HUDEP-2 (cell line): ENCODE data around the gene ASIC2.

Source experiments
- DNase-seq, 76 experiments: peaks; one replicate each; lab custom pipeline; 2025; ENCODE audit not compliant: unreplicated experiment in 76 of 76; lab: John Stamatoyannopoulos, UW

ASIC2 gene

DNA sequence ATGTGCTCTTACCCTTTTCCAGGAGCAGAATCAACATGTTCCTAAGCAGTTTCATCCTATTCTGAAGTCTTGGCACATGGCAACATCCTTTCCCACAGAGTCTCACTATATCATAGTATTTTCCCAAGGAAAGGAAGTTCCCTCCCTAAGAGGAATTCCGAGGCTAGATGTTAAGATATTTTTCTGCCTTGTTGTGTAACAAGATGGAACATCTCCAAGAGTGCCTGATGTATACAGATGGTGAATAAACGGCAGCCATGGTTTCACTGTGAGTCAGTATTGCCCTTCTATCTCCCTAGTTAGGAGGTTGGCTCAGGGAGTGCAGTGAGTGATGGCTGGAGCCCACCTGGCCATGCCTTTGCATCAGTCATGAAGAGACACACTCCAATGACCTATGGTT is 253.2 kb downstream of the ASIC2 start:
- DNase-seq = no peak

DNA sequence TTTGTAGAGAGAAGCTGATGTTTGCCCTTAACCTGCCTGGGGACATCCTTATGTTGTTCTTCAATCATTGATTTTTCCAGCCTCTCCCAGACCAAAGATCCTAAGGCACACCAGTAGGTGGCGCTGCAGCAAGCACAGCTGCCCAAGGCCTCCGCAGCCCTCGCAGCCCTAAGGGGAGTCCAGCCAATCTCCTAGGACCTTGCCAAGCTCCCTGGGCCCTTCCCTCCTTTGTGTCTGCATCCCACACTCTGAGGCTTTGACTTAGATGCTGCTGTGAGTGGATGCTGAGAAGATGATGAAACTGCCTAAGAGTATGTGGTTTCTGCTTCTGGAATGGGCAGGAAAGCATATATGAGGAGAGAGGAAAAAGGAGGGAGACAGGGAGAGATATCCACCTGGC is 254.4 kb downstream of the ASIC2 start:
- DNase-seq = peak in 24 of 76 experiments; percentile 1 to 51 (median 12)

- no peak for DNase-seq
Measured at GRCh38 chr17:33033176-33033575, 259.9 kb downstream of the ASIC2 start.

DNA sequence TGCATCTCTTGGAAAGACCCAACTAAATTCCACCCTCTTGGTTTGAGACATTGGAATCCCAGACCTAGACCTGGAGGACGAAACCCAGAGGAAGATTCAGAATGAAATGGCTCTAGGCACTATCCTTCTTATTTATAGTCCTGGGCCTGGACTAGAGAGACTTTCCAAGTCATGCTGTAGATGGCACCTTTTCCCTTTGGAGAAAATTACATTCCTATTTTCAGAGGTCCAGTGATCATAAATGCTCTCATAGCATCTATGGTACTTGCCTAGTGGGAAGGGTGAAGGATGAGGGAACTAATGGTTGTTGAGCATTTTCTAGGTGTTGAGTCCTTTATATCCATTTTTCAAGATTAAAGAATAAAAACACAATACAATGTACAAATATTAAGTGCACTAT is 264.3 kb downstream of the ASIC2 start:
- no peak for DNase-seq

GRCh38 chr17:33028061-33028460 is 265.0 kb downstream of the ASIC2 start:
- no peak for DNase-seq

GRCh38 chr17:33024688-33025486 is 268.2 kb downstream of the ASIC2 start:
- DNase-seq = no peak

- DNase-seq = no peak
Measured at GRCh38 chr17:33023790-33024189, 269.3 kb downstream of the ASIC2 start.

DNA sequence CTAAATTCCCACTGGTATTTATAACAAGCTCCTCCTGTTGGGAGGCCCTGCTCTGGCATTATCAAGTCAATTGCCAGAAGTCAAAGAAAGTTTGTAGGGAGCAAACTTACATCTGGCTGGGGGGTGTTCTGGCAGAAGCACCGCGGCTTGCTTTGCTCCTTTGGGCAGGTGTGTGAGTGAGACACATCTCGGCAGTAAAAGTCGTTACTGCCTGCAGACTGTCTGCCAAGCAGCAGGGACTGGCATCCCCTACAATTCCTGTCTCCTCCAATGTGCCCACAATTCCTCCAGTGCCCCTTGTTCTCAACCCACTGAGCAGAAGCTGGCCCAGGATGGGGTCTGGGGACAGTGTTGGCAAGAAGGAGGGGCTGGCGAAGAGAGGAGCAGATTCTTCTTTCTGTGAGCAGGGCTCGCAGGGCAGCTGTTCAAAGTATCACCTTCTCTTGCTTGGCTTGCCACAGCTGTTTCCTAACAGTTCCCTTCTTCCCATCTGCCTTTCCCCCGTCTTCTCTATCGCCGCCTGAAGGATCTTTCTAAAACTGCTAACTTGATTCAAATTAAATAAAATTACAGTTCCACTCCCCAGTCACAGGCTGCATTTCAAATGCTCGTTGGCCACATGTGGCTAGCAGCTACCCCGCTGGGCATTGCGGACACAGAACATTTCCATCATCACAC is 271.2 kb downstream of the ASIC2 start:
- no peak for DNase-seq

GRCh38 chr17:33019161-33019890 is 273.8 kb downstream of the ASIC2 start:
- DNase-seq = no peak

DNA sequence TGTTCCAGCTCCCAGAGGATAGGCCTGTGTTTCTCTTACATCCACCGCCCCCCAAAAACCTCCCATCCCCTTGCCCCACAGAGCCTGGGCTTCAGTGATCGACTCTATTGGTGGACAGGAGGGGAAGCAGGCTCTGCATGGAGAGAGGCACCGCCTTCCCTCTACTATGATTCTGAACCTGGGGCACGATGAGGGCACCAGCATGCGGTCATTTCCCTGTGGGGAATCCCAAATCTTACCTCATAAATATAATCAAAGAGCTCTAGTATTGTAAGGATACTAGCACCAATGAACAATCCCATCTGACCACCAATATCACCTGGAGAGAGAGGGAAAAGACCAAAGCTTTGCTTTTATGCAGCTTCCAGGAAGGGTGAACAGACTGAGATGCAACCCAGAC is 275.7 kb downstream of the ASIC2 start:
- DNase-seq = no peak

DNA sequence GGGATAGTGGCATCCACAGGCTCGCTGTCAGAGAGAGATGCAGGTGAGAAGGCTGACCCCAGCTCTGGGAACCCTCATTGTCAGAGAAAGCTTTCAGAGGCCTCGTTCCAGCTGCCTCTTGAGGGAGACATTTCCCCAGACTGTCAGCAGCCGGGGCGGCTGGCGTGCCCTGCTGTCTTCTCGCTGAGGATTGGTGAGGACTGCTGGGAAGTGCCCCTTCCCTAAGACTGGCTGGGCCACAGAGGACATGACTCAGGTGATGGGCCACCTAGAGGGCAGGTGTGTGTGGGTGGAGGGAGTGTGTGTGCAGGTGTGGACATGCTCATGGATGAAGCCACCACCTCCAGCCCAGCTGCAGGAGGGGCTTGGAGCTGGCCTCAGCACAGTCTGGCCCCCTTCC is 276.2 kb downstream of the ASIC2 start:
- DNase-seq = no peak

GRCh38 chr17:33015716-33016346 is 277.3 kb downstream of the ASIC2 start:
- no peak for DNase-seq

- no peak for DNase-seq
Measured at GRCh38 chr17:33014751-33015150, 278.3 kb downstream of the ASIC2 start.

GRCh38 chr17:33013596-33014375 is 279.3 kb downstream of the ASIC2 start:
- DNase-seq = no peak

DNA sequence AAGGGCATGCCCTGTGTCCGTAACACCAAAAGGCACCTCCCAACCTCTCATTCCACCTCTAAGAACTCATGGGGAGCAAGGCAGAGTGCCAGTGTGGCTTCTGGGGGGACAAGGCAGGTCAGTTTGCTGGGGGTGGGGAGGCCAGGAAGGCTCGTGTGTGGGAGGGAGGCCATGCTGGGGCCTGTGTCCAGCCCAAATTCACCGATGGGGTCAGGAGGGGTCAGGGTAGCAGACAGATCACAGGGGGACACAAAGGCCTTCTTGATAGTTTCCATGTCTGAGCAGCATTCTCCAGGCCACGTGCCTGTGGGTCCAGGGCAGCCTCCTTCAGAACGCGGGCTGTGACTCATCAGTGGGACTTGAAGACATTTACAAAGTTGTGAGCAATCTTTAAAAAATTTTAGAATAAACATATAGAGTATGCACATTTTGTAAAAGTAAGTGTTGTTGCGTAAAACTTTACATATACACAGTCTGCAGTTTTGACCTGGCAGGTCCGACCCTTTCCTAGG is 280.5 kb downstream of the ASIC2 start:
- DNase-seq = no peak

DNA sequence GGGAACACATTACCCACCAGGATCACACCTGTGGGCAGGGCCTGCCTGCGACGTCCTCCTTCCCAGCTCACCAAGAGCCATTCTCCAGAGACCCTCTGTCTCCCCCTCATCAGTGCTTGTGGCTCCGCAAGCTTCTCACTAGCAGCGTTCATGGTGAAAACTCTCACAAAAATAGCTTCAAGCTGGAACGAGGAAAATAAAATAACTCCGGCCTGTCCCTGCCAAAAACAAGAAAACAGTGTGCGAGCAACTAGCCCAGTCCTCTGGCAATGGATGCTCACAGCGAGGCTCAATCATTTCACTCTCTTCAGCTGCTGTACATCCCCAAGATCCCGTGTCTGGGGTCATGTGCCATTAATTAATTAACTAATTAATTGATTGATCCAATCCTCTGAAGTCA is 283.5 kb downstream of the ASIC2 start:
- DNase-seq = no peak

DNA sequence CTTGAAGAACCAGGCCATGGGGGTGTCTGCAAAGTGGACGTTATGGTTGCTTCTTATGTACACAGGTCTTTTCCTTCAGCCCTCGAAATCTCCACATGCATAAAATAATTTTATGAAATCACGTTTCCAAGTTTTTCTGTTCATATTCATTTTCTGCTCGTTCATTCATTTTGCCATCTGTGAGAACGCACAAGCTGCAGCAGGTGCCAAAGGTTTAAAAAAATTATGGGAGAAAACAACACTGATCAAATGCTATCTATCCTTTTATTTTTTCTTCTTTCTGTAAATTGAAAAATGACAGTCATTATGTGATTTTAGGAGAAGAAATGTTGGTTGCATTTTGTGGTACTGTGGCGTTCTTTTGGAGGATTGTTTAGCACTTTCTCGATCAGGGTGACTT is 285.9 kb downstream of the ASIC2 start:
- DNase-seq = no peak

GRCh38 chr17:33002246-33002645 is 290.8 kb downstream of the ASIC2 start:
- no peak for DNase-seq

GRCh38 chr17:32998887-32999228 is 294.2 kb downstream of the ASIC2 start:
- DNase-seq = no peak
